ENCODE data around the gene LCOR. TPM values are rescaled to one million over a fixed set of nuclear protein-coding genes. Genes with fewer than 3 reads are reported as not detected.

LCOR gene
- total and polyA plus RNA-seq, 11 donors, result 4.3 to 31.4 (median 17.4) TPM

DNA sequence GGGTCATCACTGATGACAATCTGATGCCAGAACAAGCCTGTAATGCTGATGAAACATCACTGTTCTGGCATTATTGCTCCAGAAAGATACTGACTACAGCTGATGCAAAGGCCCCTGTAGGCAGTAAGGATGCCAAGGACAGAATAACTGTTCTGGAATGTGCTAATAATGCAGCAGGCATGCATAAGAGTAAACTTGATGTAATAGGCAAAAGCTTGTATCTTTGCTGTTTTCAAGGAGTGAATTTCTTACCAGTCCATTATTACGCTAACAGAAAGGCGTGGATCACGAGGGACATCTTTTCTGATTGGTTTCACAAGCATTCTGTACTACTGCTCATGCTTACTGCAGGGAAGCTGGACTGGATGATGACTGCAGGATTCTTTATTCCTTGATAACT lies 18.7 kb downstream of the LCOR start:
- no peaks in the 10 kb centered on the region for H3K27me3 ChIP-seq
- ATAC-seq (peak in 3 of 4 donors; percentile 44 to 90 (median 75)), DNase-seq (no peak)
- no peaks in the 10 kb centered on the region for H3K9me3 ChIP-seq
- H3K4me3 ChIP-seq, result no peak overlapping the region
- WGBS, 4 donors, result 73 to 83% (median 78%) methylated on average over 3 of the region's 3 CpGs
- intact Hi-C loops (cut with DNase I), result no loop called here
- peaks cover 0 to 38% (median 15%) of the 10 kb centered on the region in 12 donors for H3K4me1 ChIP-seq
- H3K27ac ChIP-seq, result peak overlapping the region in 1 of 12 donors; percentile 11
- peaks cover 0 to 17% (median 0%) of the 10 kb centered on the region in 9 donors for H3K36me3 ChIP-seq
- no peak for TF ChIP-seq POLR2A (IDR thresholded peaks at IDR 0.05)
- TF ChIP-seq, protein P1, sequence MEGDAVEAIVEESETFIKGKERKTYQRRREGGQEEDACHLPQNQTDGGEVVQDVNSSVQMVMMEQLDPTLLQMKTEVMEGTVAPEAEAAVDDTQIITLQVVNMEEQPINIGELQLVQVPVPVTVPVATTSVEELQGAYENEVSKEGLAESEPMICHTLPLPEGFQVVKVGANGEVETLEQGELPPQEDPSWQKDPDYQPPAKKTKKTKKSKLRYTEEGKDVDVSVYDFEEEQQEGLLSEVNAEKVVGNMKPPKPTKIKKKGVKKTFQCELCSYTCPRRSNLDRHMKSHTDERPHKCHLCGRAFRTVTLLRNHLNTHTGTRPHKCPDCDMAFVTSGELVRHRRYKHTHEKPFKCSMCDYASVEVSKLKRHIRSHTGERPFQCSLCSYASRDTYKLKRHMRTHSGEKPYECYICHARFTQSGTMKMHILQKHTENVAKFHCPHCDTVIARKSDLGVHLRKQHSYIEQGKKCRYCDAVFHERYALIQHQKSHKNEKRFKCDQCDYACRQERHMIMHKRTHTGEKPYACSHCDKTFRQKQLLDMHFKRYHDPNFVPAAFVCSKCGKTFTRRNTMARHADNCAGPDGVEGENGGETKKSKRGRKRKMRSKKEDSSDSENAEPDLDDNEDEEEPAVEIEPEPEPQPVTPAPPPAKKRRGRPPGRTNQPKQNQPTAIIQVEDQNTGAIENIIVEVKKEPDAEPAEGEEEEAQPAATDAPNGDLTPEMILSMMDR (IDR thresholded peaks at IDR 0.05), result no peak

DNA sequence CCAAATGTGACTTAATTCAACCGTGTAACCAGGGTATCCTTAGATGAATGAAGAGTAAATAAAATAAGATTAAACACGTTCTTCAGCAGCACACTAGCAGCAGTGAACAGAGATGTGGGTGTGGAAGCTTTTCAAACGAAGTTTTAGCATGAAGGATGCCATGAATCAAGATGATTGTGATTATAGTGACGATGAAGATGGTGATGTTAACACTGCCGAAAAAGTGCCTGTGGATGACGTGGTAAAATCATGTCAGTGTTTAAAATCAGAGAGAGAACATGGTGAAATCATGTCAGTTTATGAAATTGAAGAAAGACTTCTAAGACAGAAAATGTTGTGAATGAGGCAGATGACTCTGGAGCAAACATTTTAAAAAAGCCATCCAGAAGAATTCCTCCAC lies 19.2 kb downstream of the LCOR start:
- no peak for ATAC-seq
- WGBS, 4 donors, result 55 to 63% (median 56%) methylated on average over 6 of the region's 6 CpGs
- DNase-seq, result no peak
- no peaks in the 10 kb centered on the region for H3K27me3 ChIP-seq
- TF ChIP-seq POLR2A (IDR thresholded peaks at IDR 0.05), result no peak
- TF ChIP-seq, protein P1 (IDR thresholded peaks at IDR 0.05), result no peak
- peak overlapping the region in 1 of 12 donors; percentile 11 for H3K27ac ChIP-seq
- no peaks in the 10 kb centered on the region for H3K9me3 ChIP-seq
- H3K4me3 ChIP-seq, result no peak overlapping the region
- intact Hi-C loops (cut with DNase I), result no loop called here
- peaks cover 0 to 42% (median 15%) of the 10 kb centered on the region in 12 donors for H3K4me1 ChIP-seq
- H3K36me3 ChIP-seq, result peaks cover 0 to 17% (median 0%) of the 10 kb centered on the region in 9 donors

DNA sequence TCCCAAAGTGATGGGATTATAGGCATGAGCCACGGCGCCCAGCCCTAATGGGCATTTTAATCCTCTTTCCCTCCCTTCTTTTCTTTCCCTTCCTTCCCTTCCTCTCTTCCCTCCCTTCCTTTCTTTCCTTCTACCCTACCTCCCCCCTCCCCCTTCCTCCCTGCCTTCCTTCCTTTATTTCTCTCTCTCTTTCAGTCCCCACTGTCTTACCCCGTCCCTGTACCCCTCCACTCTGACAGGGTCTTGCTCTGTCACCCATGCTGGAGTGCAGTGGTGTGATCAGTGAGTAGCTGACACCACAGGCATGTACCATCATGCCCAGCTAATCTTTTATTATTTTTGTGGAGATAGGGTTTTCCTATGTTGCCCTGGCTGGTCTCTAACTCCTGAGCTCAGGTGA lies 24.2 kb downstream of the LCOR start:
- no peak for TF ChIP-seq POLR2A (IDR thresholded peaks at IDR 0.05)
- TF ChIP-seq, protein P1 (IDR thresholded peaks at IDR 0.05), result no peak
- WGBS, 4 donors, result 86 to 95% (median 87%) methylated on average over 3 of the region's 3 CpGs
- intact Hi-C loops (cut with DNase I), result no loop called here
- Histone ChIP-seq H3K36me3 (peaks cover 0 to 30% (median 0%) of the 10 kb centered on the region in 9 donors), H3K9me3 (no peaks in the 10 kb centered on the region), H3K4me3 (no peak overlapping the region), H3K27ac (no peak overlapping the region), H3K27me3 (no peaks in the 10 kb centered on the region), H3K4me1 (peaks cover 0 to 50% (median 20%) of the 10 kb centered on the region in 12 donors)
- no peak for DNase-seq
- no peak for ATAC-seq

DNA sequence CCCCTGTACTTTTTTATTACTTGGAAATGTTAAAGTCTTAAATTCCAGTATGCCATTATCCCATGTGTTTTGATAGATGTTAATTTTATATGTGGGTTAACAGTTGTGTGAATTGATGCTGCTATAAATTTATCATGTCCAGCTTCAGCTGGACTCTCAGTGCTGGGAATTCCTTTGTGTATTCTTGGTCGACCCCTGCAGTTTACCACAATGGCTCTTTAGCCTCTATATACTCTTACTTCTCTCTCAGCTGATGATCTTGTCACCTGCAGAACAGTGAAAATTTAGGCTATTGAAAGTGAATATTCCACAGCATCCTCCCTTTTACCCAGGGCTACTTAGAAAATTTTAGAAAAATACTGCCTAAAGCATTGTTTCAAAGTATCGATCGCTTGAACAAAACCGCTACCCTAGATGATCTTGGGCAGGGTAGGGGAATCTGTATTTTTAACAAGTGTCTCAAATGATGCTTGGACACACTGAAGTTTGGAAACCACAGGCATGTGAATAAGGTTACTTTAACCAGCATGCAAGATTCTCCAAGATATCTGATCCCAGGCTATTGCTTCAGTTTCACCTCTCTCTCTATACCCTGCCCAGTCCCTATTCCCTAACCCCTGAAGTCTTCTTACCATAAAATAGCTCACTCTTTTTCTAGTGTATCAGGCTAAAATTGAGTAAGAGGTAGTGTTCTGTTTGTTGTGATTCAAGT lies 25.4 kb downstream of the LCOR start:
- no peaks in the 10 kb centered on the region for H3K27me3 ChIP-seq
- H3K4me1 ChIP-seq, result peaks cover 0 to 38% (median 16%) of the 10 kb centered on the region in 12 donors
- intact Hi-C loops (cut with DNase I), result no loop called here
- 86 to 94% (median 90%) methylated on average over 4 of the region's 4 CpGs for WGBS, 4 donors
- H3K9me3 ChIP-seq, result no peaks in the 10 kb centered on the region
- H3K4me3 ChIP-seq, result no peak overlapping the region
- ATAC-seq (no peak), DNase-seq (no peak)
- H3K27ac ChIP-seq, result no peak overlapping the region
- TF ChIP-seq POLR2A (IDR thresholded peaks at IDR 0.05), result no peak
- TF ChIP-seq, protein P1 (IDR thresholded peaks at IDR 0.05), result no peak
- H3K36me3 ChIP-seq, result peaks cover 0 to 33% (median 5%) of the 10 kb centered on the region in 9 donors

Measured in heart left ventricle (tissue), 16 donors.